ENCODE data around the gene SLC25A22.
A peak's percentile ranks its signal among the peaks of the same experiment; 100 is the strongest.

Gene SLC25A22

GRCh38 chr11:803467-803742 is 5.3 kb upstream of the SLC25A22 start:
- no peak for DNase-seq (ENCODE audit: low spot score)

- DNase-seq (ENCODE audit: low spot score): no peak
Observed at GRCh38 chr11:802693-803466, 4.8 kb upstream of the SLC25A22 start.

GRCh38 chr11:802018-802617 is 4.0 kb upstream of the SLC25A22 start:
- DNase-seq (ENCODE audit: low spot score): no peak

DNA sequence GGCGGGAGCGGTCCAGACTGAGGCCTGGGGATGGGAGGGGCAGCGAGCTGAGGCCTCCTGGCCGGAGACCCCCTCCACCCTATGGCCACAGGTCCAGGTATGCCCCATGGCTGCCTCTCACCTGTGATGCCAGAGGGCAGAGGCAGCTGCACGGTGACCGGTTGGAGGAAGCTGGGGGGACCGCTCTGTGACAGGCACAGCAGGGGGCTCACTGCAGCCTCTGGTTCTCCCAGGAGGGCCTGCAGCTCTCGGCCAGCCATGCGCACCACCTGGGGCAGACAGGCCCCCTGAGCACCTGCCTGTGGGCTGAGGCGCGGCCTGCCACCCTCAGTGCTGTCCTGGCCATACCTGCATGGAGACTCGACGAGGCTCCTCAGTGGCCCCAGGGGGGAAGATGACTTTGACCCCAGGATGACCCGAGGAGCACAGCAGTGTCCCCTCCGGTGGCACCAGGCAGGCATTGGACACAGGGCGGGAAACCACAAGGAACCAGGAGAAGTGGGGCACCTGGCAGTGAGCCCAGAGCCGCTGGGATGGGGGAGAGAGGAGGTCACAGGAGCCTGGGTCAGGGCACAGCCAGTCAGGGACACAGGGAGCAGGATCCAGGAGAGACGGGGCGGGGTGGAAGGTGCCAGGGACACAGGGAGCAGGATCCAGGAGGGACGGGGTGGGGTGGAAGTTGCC is 3.2 kb upstream of the SLC25A22 start:
- DNase-seq (ENCODE audit: low spot score): no peak

GRCh38 chr11:800473-800872 is 2.4 kb upstream of the SLC25A22 start:
- no peak for DNase-seq (ENCODE audit: low spot score)

GRCh38 chr11:799641-800316 is 1.7 kb upstream of the SLC25A22 start:
- no peak for DNase-seq (ENCODE audit: low spot score)

DNA sequence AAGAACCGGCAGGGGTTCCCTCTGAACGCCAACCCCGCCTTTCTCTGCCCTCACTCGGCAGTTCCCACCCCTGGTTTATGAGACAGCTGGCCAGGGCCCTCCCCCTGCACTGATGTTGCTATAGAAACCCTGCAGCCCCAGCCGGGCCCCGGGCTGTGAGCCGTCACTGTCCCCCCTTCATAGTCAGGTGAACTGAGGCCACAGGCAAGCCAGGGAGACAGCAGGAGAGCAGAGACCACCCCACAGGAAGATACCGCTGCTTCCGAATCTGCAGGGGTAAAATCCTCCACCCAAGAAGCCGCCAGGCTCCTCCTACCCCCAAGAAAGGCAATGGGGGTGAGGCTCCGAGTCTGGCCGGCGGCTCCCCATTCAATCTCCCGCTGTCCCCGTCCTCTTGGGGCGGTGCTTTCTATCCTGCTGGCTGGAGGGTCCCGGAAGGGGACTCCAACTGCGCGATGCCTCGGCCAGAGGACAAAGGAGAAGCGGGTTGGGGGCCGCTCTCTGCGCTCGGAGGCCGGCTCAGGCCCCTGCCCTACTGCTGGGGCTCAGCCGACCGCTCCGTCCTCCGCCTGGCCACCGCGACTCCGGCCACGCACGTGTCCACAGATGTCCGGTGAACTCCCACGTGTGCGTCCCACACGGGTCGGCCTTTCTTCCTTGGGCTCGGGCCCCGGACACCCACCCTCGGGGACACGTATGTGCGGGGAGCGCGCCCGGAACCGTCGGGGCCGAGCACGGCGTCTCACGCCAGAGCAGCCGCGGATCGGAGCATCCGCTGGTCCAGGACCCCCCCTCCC is 587 bp downstream of the SLC25A22 start:
- peak; percentile 65 for DNase-seq (ENCODE audit: low spot score)

GRCh38 chr11:796565-797295 is 1.4 kb downstream of the SLC25A22 start:
- no peak for DNase-seq (ENCODE audit: low spot score)

- peak; percentile 86 for DNase-seq (ENCODE audit: low spot score)
Observed at GRCh38 chr11:795634-796564, 2.2 kb downstream of the SLC25A22 start.

- DNase-seq (ENCODE audit: low spot score): no peak
Observed at GRCh38 chr11:794766-795633, 3.1 kb downstream of the SLC25A22 start.

DNA sequence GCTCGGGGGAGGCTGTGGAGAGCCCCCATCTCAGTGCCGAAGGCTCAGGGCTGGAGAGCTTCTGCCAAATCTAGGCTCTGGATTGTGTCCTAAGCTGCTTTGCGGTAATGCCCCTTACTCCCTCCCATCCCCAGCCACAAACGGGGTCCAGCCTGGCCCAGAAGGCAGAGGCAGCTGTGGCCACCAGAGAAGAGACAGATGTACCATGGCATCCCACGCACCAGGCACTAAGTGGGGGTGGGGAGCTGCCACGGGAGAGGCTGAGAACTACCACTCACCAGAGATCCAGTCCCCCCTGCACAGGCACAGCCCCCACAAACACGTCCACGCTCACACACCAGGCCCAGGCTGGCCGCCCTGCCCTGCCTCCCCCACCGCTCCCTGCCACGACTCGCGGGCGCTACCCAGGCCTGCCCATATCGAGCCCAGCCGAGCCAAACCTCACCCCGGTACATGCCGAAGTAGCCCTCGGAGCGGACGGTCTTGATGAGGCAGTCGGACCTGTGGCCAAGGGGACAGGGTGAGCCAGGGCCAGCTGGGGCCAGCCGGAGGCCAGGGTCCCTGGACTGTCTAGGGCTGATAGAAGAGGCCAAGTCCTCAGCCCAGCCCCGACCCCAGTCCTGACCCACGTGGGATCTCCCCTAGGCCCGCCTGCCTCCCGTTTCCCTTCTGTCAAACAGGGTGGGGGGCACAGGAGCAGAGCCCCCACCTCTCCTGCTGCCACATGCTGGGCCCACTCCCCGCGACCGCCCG is 3.9 kb downstream of the SLC25A22 start:
- no peak for DNase-seq (ENCODE audit: low spot score)

GRCh38 chr11:793556-793955 is 4.5 kb downstream of the SLC25A22 start:
- DNase-seq (ENCODE audit: low spot score): no peak

- DNase-seq (ENCODE audit: low spot score): no peak
Observed at GRCh38 chr11:792873-793272, 5.2 kb downstream of the SLC25A22 start.

DNA sequence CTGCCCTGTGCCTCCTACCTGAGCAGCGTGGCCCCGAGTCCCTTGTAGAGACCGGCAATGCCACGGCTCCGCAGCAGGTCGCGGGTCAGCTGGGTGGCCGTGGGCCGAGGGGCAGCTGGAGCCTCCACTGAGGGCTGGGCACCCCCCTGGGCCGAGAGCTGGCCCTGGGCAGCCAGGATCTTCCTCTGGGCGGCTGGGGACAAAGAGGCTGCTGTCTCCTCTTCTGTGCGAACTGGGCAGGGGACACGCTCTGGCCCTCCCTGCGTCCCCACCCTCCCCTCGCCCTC is 5.6 kb downstream of the SLC25A22 start:
- no peak for DNase-seq (ENCODE audit: low spot score)

DNA sequence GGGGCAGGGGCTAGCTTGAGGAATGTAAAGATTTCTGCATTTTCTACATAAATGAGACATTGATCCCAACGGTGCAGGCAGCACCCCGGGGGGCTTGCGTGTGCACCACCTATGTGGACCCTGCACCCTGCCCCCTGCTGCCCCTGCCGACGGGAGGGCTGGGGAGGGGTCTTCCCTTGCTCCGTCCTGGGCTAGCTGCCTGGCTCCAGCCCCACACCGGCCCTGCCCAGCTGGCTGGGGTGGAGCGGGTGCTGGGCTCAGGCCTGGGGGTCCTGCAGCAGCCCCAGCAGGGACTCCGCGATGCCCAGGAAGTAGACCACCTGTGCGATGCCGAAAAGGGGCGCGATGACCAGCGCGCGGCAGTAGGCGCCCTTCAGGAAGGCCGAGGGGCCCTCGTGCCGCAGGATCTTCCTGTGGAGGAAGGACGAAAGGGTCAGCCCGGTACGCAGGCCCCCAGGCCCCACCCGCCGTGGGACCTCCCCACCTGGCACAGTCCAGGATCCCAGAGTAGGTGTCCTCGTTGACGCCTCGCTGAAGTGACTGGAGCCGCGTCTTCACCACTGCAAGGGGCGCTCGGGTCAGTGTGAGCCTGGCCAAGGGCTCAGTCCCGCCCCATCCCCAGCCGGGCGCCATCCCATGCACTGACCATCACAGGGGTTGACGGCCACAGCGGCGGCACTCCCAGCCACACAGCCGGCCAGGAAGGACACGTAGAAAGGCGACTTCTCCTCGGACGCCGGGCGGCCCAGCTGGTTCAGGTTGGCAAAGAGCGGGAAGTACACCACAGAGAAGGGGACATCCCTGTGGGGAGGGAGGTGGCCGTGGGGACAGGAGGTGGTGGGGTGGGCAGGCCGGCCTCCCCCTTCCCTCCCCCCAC is 6.2 kb downstream of the SLC25A22 start:
- no peak for DNase-seq (ENCODE audit: low spot score)

- DNase-seq (ENCODE audit: low spot score): peak; percentile 46
Observed at GRCh38 chr11:790721-791564, 7.1 kb downstream of the SLC25A22 start.

DNA sequence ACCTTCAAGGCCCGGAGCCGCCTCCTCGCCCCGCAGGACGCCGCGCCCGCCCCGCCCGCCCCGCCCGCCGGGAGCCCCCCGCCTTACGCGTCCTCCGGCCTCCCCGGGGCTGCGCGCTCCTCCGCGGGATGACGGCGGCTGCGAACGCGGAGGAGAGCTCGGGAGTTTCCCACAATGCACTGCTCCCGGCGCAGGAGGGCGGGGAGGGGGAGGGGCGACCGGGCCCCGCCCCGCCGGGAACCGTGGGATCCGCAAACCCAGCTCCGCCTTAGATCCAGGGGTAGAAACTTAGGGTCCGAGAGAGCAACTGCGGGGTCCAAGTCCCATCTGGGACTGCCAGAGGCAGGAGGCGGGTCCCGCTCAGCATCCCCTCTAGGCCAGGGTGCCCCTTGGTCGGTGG is 8.1 kb downstream of the SLC25A22 start, which contains the start of gene CEND1:
CEND1 (minus strand) TSS at position 148 of the 400 bp plus-strand sequence. CDS start 1,514 bp downstream, outside the sequence.
- DNase-seq (ENCODE audit: low spot score): no peak

Measured in SW480 (cell line).